Stimulated activated naive B cell treated with anti-CD40 and anti-IgM and Interleukin-4, amounts not matched to agents 10 μg/mL and 1 μg/mL and 100 μg/mL, for 72 hours (primary cell): ENCODE measurements around the gene MTERF4.

Experiments
- ATAC-seq, 2 donors: fragments of 150-1000 bp; cut with Tn5 transposase; replicated peaks; 2 replicates each; pipeline ENCODE4 v1.10.0; 2021; ENCODE audit warnings: moderate library complexity in 1 of 2
- DNase-seq: peaks from one replicate; pipeline ENCODE4 v3.0.0; 2021
- H3K27ac Mint-ChIP-seq: one replicate; pipeline ENCODE4 v1.8.0; 2022; ENCODE audit warnings: mild to moderate bottlenecking, mixed read lengths
- H3K27me3 Mint-ChIP-seq, 2 donors: one replicate each; pipeline ENCODE4 v1.8.0; 2022; ENCODE audit warnings: mixed read lengths in 2 of 2
- H3K36me3 Mint-ChIP-seq, 2 donors: one replicate each; pipeline ENCODE4 v1.8.0; 2022; ENCODE audit warnings: mixed read lengths in 2 of 2, mild to moderate bottlenecking in 1 of 2
- H3K4me1 Mint-ChIP-seq, 2 donors: one replicate each; pipeline ENCODE4 v1.8.0; 2022; ENCODE audit warnings: mixed read lengths in 2 of 2, mild to moderate bottlenecking in 1 of 2
- H3K4me3 Mint-ChIP-seq, 2 donors: one replicate each; pipeline ENCODE4 v1.8.0; 2022; ENCODE audit warnings: mild to moderate bottlenecking in 2 of 2, mixed read lengths in 2 of 2, moderate library complexity in 1 of 2
- H3K9me3 Mint-ChIP-seq, 2 donors: one replicate each; pipeline ENCODE4 v1.8.0; 2022; ENCODE audit warnings: mixed read lengths in 2 of 2, mild to moderate bottlenecking in 1 of 2

Gene MTERF4

GRCh38 chr2:241139531-241140444 is 37.7 kb upstream of the MTERF4 start:
- H3K4me3 Mint-ChIP-seq, result no peak overlapping the region
- H3K27me3 Mint-ChIP-seq, result no peaks in the 10 kb centered on the region
- H3K27ac Mint-ChIP-seq, result no peak overlapping the region
- no peaks in the 10 kb centered on the region for H3K9me3 Mint-ChIP-seq
- no peak for ATAC-seq
- DNase-seq, result no peak
- H3K4me1 Mint-ChIP-seq, result peaks cover 10 to 13% of the 10 kb centered on the region in 2 donors
- H3K36me3 Mint-ChIP-seq, result peaks cover 29 to 76% of the 10 kb centered on the region in 2 donors

- no peak for ATAC-seq
- DNase-seq, result no peak
- peaks cover 34 to 80% of the 10 kb centered on the region in 2 donors for H3K36me3 Mint-ChIP-seq
- no peak overlapping the region for H3K27ac Mint-ChIP-seq
- peaks cover 6 to 11% of the 10 kb centered on the region in 2 donors for H3K4me1 Mint-ChIP-seq
- no peaks in the 10 kb centered on the region for H3K27me3 Mint-ChIP-seq
- H3K9me3 Mint-ChIP-seq, result no peaks in the 10 kb centered on the region
- no peak overlapping the region for H3K4me3 Mint-ChIP-seq
Observed at GRCh38 chr2:241138471-241138870, 36.4 kb upstream of the MTERF4 start.

- Mint-ChIP-seq H3K4me1 (peaks cover 15 to 18% of the 10 kb centered on the region in 2 donors), H3K27me3 (no peaks in the 10 kb centered on the region), H3K9me3 (no peaks in the 10 kb centered on the region), H3K4me3 (no peak overlapping the region), H3K27ac (peak overlapping the region; percentile 37), H3K36me3 (peaks cover 37 to 81% of the 10 kb centered on the region in 2 donors)
- ATAC-seq (no peak), DNase-seq (no peak)
Observed at GRCh38 chr2:241137276-241138190, 35.4 kb upstream of the MTERF4 start.

DNA sequence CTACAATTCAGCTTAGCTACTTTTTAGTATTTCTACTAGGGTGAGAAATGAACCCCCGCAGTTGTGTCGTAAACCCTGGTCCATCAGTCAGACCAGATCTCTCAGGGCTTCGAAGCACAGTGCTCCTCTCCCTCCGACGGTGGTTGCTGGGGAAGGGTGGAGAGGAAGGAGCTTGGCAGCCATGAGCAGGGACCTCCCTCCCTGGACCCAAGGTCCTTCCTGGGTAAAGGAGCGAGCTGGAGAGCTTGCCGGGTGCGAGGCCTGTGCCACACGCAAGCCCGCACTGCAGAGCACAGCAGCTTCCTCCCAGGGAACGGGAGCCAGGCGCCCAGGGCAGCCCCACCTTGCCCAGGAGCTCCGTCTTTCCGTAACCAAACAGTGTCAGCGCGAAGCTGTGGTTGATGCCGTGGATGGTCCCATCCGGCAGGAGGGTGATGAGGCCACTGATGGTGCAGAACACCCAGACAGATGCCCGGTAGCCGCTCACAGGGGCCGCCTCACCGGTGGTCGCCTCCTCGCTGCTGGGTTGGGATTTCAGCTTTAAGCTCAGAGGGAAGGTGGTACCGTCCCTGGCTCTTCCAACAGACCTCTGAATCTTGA is 34.7 kb upstream of the MTERF4 start:
- DNase-seq (no peak), ATAC-seq (no peak)
- H3K36me3 Mint-ChIP-seq, result peaks cover 32 to 77% of the 10 kb centered on the region in 2 donors
- H3K4me3 Mint-ChIP-seq, result no peak overlapping the region
- H3K27me3 Mint-ChIP-seq, result no peaks in the 10 kb centered on the region
- peaks cover 13 to 15% of the 10 kb centered on the region in 2 donors for H3K4me1 Mint-ChIP-seq
- no peaks in the 10 kb centered on the region for H3K9me3 Mint-ChIP-seq
- no peak overlapping the region for H3K27ac Mint-ChIP-seq

- H3K4me3 Mint-ChIP-seq, result no peak overlapping the region
- peaks cover 10 to 13% of the 10 kb centered on the region in 2 donors for H3K4me1 Mint-ChIP-seq
- no peaks in the 10 kb centered on the region for H3K9me3 Mint-ChIP-seq
- ATAC-seq (no peak), DNase-seq (no peak)
- H3K27ac Mint-ChIP-seq, result peak overlapping the region; percentile 25
- no peaks in the 10 kb centered on the region for H3K27me3 Mint-ChIP-seq
- peaks cover 34 to 75% of the 10 kb centered on the region in 2 donors for H3K36me3 Mint-ChIP-seq
Observed at GRCh38 chr2:241136191-241136590, 34.1 kb upstream of the MTERF4 start.

DNA sequence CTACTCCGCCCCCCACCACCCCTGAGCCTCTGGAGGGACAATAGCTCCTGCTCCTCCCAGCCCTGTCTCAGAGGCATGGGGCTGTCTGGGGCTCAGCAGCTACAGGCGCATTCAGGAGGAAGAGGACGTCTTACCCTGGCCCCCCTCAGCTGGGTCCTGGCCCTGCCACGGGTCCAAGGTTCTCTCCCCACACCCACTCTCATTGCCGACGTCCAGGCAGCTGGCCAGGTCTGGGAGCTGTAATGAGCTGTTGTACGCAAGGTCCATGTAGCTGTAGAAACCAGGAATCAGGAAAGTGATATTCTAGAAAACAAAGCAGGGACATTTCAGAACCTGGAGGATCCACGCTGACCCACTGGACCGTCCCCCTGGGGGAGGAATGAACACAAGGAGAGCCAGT is 33.6 kb upstream of the MTERF4 start:
- no peaks in the 10 kb centered on the region for H3K9me3 Mint-ChIP-seq

GRCh38 chr2:241134711-241135110 is 32.6 kb upstream of the MTERF4 start:
- Mint-ChIP-seq H3K9me3 (no peaks in the 10 kb centered on the region), H3K27ac (peak overlapping the region; percentile 31), H3K4me3 (no peak overlapping the region), H3K4me1 (peaks cover 13 to 18% of the 10 kb centered on the region in 2 donors), H3K27me3 (no peaks in the 10 kb centered on the region), H3K36me3 (peaks cover 34 to 77% of the 10 kb centered on the region in 2 donors)
- no peak for ATAC-seq
- DNase-seq, result no peak

More for the DNA sequence above, 33.6 kb upstream of the MTERF4 start:
- ATAC-seq (no peak), DNase-seq (no peak)
- Mint-ChIP-seq H3K36me3 (peaks cover 35 to 76% of the 10 kb centered on the region in 2 donors), H3K4me3 (no peak overlapping the region), H3K27ac (no peak overlapping the region), H3K4me1 (peaks cover 10 to 13% of the 10 kb centered on the region in 2 donors), H3K27me3 (no peaks in the 10 kb centered on the region)

DNA sequence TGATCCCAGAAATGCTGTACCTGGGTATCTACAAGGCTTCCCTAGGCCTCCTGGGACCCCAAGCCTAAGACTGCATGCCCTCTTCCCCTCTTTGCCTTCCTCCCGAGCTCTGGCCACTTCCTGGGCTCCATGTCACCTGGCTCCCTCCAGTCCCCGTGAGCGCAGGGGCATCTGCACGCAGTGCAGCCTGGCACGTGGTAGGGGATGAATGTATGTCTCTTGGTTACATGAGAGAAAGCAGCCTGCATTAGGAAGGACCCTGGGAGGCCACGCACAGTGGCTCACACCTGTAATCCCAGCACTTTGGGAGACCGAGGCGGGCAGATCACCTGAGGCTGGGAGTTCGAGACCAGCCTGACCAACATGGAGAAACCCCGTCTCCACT is 31.3 kb upstream of the MTERF4 start:
- H3K4me3 Mint-ChIP-seq, result no peak overlapping the region
- H3K27ac Mint-ChIP-seq, result peak overlapping the region; percentile 65
- peaks cover 4 to 5% of the 10 kb centered on the region in 2 donors for H3K9me3 Mint-ChIP-seq
- H3K4me1 Mint-ChIP-seq, result peaks cover 23 to 31% of the 10 kb centered on the region in 2 donors
- DNase-seq (no peak), ATAC-seq (no peak)
- peaks cover 43 to 78% of the 10 kb centered on the region in 2 donors for H3K36me3 Mint-ChIP-seq
- H3K27me3 Mint-ChIP-seq, result no peaks in the 10 kb centered on the region

DNA sequence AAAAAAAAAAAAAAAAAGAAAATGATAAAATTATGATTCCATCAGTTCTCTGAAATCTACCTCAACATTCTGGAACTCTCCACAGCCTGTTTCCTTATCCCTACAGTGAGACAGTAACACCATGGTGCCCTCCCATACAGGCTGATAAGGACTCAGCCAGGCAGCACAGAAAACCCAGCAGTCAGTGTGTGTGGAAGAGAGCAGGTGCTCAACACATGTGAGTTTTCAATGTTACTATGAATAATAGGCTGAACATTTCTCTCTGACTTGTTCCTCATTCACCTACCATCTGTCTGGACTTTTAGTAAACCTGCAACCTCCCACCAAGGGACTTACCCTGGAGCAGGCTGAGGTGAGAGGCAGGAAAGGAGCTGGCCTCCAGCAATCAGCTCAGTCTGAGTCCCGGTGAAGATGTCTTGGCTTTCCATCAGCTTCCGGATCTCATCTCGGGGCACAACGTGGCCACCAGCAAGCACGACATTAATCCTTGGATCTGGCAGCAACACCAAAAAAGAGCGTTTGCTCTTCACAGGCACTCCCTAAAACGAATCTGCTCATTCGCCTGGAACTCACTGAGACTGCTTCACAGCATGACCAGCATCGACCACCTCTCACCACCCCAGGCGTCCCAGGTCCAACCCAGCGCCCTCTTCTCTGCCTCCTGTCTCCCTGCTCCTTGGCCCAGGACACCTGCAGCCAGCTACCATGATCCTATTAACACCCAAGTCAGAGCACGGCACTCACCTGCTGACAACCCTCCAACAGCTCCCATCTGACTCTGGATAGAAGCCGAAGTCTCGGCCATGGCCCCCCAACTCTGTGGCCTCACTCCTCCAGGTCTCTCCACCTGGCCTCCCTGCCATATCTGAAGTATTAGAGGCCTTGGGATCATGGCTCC is 30.7 kb upstream of the MTERF4 start:
- Mint-ChIP-seq H3K27ac (peak overlapping the region; percentile 65), H3K27me3 (no peaks in the 10 kb centered on the region), H3K36me3 (peaks cover 48 to 78% of the 10 kb centered on the region in 2 donors), H3K9me3 (peaks cover 9 to 10% of the 10 kb centered on the region in 2 donors), H3K4me3 (peak overlapping the region; percentile 11 to 40), H3K4me1 (peaks cover 28 to 38% of the 10 kb centered on the region in 2 donors)
- no peak for DNase-seq
- peak; percentile 12 to 48 for ATAC-seq

GRCh38 chr2:241131531-241131930 is 29.4 kb upstream of the MTERF4 start:
- DNase-seq (no peak), ATAC-seq (no peak)
- H3K36me3 Mint-ChIP-seq, result peaks cover 56 to 82% of the 10 kb centered on the region in 2 donors
- peaks cover 10% of the 10 kb centered on the region in 2 donors for H3K9me3 Mint-ChIP-seq
- no peak overlapping the region for H3K4me3 Mint-ChIP-seq
- H3K27me3 Mint-ChIP-seq, result no peaks in the 10 kb centered on the region
- H3K4me1 Mint-ChIP-seq, result peaks cover 36 to 50% of the 10 kb centered on the region in 2 donors
- H3K27ac Mint-ChIP-seq, result no peak overlapping the region

DNA sequence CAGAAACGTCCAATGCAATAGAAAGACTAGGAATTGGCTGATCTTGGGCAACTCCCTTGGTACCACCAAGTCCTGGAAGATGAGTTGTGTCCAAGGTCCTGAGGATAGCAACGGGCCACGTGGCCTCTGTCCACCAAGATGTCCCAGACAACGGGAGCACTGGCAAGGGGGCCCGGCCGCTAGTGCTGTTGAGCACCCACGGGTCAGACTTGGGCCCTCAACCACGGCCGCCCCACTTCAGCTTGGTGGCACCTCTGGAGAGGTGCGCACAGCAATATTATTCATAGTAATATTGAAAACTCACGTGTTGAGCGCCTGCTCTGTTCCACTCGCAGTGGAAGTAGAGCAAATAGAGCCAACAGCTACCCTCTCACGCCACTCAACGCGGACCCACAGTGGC is 28.2 kb upstream of the MTERF4 start:
- H3K27me3 Mint-ChIP-seq, result no peaks in the 10 kb centered on the region
- peaks cover 36 to 61% of the 10 kb centered on the region in 2 donors for H3K4me1 Mint-ChIP-seq
- ATAC-seq (no peak), DNase-seq (no peak)
- H3K36me3 Mint-ChIP-seq, result peaks cover 54 to 83% of the 10 kb centered on the region in 2 donors
- no peak overlapping the region for H3K27ac Mint-ChIP-seq
- H3K9me3 Mint-ChIP-seq, result peaks cover 10% of the 10 kb centered on the region in 2 donors
- H3K4me3 Mint-ChIP-seq, result no peak overlapping the region

DNA sequence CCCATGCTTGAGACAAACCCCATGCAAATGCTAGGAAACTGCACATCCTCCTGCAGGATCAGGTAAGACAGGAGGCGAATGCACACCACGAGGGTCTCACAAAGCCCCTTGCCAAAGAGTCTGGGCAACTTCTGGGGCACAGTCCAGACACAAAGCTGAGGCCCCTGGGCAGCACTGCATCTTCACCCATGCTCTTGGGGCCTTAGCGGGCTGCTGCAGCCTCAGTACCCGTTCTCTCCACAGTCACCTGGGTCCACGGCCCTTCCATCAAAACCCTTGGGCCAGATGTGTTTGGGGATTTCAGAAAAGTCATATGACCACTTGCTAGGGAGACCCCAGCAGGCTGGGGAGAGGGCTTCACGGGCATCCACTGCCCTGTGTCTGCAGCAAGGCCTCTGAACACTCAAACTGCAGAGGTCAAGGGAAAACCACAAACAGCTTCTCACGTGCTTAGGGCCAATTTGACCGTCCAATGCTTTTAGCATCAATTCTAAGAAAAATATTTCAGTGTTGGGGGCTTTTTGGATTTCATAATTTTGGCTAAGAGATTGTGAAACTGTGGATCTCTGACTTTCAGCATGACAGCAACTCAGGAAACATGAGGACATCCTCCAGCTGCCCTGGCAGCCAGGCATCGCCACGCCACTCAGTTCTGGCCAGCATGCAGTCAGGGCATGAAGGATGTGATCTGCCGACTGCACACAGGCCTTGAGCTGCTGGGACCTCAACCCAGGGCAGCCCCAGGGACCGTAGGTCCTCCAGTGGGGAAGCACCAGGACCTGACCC is 27.2 kb upstream of the MTERF4 start:
- H3K27me3 Mint-ChIP-seq, result no peaks in the 10 kb centered on the region
- peaks cover 36 to 61% of the 10 kb centered on the region in 2 donors for H3K4me1 Mint-ChIP-seq
- H3K27ac Mint-ChIP-seq, result peak overlapping the region; percentile 100
- ATAC-seq, result peak; percentile 44 to 47
- H3K36me3 Mint-ChIP-seq, result peaks cover 51 to 78% of the 10 kb centered on the region in 2 donors
- peak overlapping the region; percentile 56 to 63 for H3K4me3 Mint-ChIP-seq
- DNase-seq, result no peak
- H3K9me3 Mint-ChIP-seq, result peaks cover 10% of the 10 kb centered on the region in 2 donors
